ENCODE results near the gene NCR1. TPM values are rescaled to one million over a fixed set of nuclear protein-coding genes. Genes with fewer than 3 reads are reported as not detected.

NCR1 gene
- total RNA-seq, 2 donors from 2014 or later: not detected

Other genes with a start within 250 kb of the NCR1 start
- gene LILRB4, start 243.2 kb upstream of the NCR1 start, total RNA-seq: 1 to 10 TPM in 1 of 2 donors, under 1 TPM in 1; 0.47 to 1.9 TPM
- gene KIR3DL3, start 181.7 kb upstream of the NCR1 start, total RNA-seq: not detected
- not detected for gene KIR2DL3, start 167.6 kb upstream of the NCR1 start, total RNA-seq
- not detected for gene KIR2DL1, start 136.4 kb upstream of the NCR1 start, total RNA-seq
- gene KIR2DL4, start 102.5 kb upstream of the NCR1 start, total RNA-seq: not detected
- gene KIR3DL1, start 89.7 kb upstream of the NCR1 start, total RNA-seq: not detected
- not detected for gene KIR2DS4, start 73.5 kb upstream of the NCR1 start, total RNA-seq
- gene KIR3DL2, start 55.7 kb upstream of the NCR1 start, total RNA-seq: 1 to 10 TPM in 1 of 2 donors, under 1 TPM in 1; 0.92 to 1.3 TPM
- 1 to 10 TPM in 1 of 2 donors, under 1 TPM in 1; 0.70 to 8.6 TPM for gene FCAR, start 31.9 kb upstream of the NCR1 start, total RNA-seq
- not detected for gene NLRP7, start 41.4 kb downstream of the NCR1 start, total RNA-seq
- gene NLRP2, start 60.2 kb downstream of the NCR1 start, total RNA-seq: 1 to 10 TPM; 3.0 to 4.6 TPM
- gene GP6, start 132.1 kb downstream of the NCR1 start, total RNA-seq: 10 to 100 TPM in 1 of 2 donors, 1 to 10 TPM in 1; 1.8 to 22.1 TPM
- gene RDH13, start 157.0 kb downstream of the NCR1 start, total RNA-seq: 10 to 100 TPM; 11.3 to 12.9 TPM
- gene EPS8L1, start 169.7 kb downstream of the NCR1 start, total RNA-seq: 1 to 10 TPM; 1.8 to 3.3 TPM
- 100 to 1,000 TPM; 133 to 173 TPM for gene PPP1R12C, start 211.5 kb downstream of the NCR1 start, total RNA-seq
- under 1 TPM in 1 of 2 donors, not detected in 1; 0.52 TPM for gene TNNT1, start 243.1 kb downstream of the NCR1 start, total RNA-seq

All from T-helper 17 cell (primary cell).